Esophagus muscularis mucosa (tissue), 3 donors: ENCODE measurements around the gene IQCM.

Source experiments
- POLR2A ChIP-seq: fragments of 450-650 bp; IDR thresholded peaks from one replicate; pipeline ENCODE4 v1.6.1; 2017; ENCODE audit warnings: antibody characterized with exemption, moderate library complexity, mild to moderate bottlenecking, low read depth
- POLR2AphosphoS5 ChIP-seq, 2 donors: sonication (generic); formaldehyde crosslinking; IDR thresholded peaks; one replicate each; pipeline ENCODE4 v1.6.1; 2017; ENCODE audit warnings: antibody characterized with exemption in 2 of 2
- TF ChIP-seq, protein P1 (sequence below), 3 experiments: fragments of 200-600 bp in 2 of 3; fragments of 450-650 bp in 1 of 3; sonication (generic) in 2 of 3; IDR thresholded peaks; one replicate each; pipeline ENCODE4 v1.5.1; 2017 to 2019; ENCODE audit warnings: antibody characterized with exemption in 3 of 3, mild to moderate bottlenecking in 2 of 3, moderate library complexity in 1 of 3

DNA sequence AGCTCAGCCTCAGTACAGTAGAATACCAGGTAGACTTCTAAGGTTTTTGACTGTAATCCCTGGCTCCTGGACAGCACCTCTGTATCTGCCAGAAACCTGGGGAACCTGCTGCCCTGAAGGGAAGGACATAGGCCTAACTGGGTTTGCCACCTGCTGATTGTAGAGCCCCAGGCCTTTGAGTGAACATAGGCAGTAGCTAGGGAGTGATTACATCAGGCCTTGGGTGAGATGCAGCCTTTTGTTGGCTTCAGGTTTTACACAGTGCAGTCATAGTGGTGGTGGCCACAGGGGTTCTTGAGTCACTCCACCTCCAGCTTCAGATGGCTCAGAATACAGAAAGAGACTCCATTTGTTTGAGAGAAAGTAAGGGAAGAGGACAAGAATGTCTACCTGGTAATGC is 19.3 kb downstream of the IQCM start:
- no peak for TF ChIP-seq POLR2A
- no peak for TF ChIP-seq POLR2AphosphoS5 (IDR thresholded peaks at IDR 0.05)
- TF ChIP-seq, protein P1, sequence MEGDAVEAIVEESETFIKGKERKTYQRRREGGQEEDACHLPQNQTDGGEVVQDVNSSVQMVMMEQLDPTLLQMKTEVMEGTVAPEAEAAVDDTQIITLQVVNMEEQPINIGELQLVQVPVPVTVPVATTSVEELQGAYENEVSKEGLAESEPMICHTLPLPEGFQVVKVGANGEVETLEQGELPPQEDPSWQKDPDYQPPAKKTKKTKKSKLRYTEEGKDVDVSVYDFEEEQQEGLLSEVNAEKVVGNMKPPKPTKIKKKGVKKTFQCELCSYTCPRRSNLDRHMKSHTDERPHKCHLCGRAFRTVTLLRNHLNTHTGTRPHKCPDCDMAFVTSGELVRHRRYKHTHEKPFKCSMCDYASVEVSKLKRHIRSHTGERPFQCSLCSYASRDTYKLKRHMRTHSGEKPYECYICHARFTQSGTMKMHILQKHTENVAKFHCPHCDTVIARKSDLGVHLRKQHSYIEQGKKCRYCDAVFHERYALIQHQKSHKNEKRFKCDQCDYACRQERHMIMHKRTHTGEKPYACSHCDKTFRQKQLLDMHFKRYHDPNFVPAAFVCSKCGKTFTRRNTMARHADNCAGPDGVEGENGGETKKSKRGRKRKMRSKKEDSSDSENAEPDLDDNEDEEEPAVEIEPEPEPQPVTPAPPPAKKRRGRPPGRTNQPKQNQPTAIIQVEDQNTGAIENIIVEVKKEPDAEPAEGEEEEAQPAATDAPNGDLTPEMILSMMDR (IDR thresholded peaks at IDR 0.05), result no peak
